ENCODE data around the gene ZBTB20.

Gene ZBTB20

DNA sequence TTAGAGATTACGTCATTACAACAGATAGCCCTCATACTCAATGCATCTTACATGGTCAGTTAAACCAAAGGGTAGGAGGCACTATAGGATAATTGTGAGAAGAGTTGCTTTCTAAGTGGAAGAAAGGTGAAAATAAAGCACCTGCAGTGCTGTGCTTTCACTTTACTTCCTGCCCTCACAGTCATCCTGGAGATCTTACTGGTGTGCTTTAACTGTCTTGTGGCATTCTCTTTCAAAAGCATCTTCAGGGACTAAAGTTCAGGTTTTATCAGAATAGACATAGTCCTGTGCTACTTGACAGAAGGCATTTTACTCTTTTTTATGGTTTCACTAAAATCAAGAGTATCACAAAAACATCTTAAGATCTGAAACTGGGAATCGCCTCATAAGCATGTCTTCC is 286.6 kb downstream of the ZBTB20 start:
- DNase-seq (ENCODE audit: low read depth, low spot score), result no peak
- H3K4me3 ChIP-seq (ENCODE audit: low read length), result no peak overlapping the region

DNA sequence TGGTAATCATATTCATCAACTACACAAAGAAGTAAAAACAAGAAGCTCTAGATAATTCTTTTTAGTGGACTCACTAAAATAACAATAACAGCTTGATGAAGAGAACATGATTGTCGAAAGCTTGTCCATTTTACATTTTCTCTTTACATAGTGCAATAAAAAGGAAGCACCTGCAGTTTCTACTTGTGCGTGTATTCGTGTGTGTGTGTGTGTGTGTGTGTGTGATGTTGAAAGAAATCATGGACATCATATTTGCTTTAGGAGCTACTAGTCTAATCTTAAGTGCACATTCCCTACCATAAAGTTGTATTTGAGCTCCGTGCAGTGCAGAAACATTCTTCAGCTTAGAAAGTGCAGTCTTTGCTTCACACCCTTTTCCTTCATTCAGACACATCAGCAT is 288.8 kb downstream of the ZBTB20 start:
- no peak for DNase-seq (ENCODE audit: low read depth, low spot score)
- no peak overlapping the region for H3K4me3 ChIP-seq (ENCODE audit: low read length)

DNA sequence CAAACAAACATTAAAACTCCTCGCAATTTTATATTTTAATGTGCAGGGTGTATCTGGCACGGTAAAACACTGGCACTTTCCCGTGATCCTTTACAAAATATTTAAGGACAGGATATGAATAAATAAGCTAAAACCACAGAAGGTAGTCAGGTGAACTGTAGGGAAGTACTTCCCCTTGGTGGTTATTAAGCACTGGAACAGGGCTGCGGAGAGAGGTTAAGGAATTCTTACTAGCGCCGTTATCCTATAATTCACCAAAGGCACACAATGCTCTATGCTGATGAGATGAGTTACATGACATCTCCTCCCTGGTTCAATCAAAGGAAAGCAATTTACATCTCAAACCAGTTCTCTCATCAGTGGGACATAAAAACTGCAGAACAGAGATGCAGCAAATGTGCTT is 289.8 kb downstream of the ZBTB20 start:
- DNase-seq (ENCODE audit: low read depth, low spot score), result no peak
- no peak overlapping the region for H3K4me3 ChIP-seq (ENCODE audit: low read length)

DNA sequence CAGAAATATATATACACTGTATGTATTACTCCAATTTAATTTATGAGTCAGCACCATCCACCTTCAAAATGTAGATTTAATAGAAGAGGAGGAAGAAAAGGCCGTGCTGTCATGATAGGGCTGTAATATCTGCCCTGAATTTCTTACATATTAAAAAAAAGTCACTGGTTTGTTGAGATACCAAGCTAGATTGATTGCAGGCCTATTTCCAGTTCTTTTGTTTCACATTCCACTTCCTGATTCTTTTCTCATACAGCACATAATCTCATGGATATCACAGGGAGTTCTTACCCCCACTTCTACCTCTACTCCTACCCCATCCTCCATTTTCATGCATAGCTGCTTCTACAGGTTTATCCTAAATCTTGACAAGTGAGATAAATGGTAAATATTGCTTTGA is 290.3 kb downstream of the ZBTB20 start:
- no peak for DNase-seq (ENCODE audit: low read depth, low spot score)
- no peak overlapping the region for H3K4me3 ChIP-seq (ENCODE audit: low read length)

DNA sequence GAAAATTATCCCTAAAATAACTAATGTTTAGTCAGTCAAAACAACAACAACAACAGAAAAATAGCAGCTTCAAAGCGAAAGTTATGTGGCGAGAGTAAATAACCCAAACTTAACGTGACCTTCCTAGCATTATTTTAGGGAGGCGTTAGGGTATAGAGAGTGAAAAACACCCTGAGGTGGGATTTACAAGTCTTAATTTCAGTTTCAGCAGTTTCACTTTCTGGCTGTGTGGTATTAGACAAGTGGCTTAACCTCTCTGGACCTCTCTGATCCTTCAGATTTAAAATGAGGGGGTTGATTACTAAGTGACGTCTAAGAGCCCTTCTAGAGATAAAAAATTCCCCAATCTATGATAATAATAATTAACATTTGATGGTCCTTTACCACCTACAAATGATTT is 291.2 kb downstream of the ZBTB20 start:
- no peak for DNase-seq (ENCODE audit: low read depth, low spot score)
- no peak overlapping the region for H3K4me3 ChIP-seq (ENCODE audit: low read length)

DNA sequence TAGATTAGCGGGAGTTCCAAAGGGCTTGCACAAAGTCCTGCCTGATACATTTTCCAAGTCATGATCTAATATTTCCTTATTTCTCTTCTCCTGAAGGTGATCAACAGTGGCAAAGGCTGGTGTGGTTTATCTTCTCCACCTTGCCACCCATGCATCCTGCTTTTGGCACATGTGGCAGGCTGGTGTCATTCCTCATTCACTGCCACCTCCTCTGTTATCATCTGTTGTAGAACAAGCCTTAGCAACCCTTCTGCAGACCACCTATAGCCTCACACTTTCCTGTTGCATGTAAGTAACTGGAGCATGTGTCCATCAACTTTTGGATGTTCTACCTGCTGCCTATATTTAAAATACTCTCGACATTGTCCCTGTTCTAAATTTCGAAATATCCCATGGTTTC is 294.1 kb downstream of the ZBTB20 start:
- no peak overlapping the region for H3K4me3 ChIP-seq (ENCODE audit: low read length)
- DNase-seq (ENCODE audit: low read depth, low spot score), result no peak

DNA sequence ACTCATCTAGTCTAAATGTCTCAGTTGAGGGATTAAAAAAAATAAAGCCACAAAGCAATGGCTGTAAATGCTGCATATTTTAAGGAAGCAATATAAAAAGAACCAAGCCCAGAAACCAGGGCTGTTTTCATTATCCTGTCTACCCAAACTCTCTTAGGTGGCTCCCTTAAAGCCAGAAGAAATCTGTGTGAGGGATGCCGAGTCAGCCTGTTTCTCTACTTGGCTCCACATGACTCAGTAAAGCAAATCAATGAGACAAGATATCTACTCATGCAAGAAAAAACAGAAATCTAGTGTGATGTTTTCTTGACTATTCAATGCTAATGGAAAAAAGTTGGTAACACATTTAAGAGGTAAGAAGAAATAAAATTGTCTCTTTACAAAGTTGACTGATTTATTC is 296.2 kb downstream of the ZBTB20 start:
- H3K4me3 ChIP-seq (ENCODE audit: low read length), result no peak overlapping the region
- no peak for DNase-seq (ENCODE audit: low read depth, low spot score)

DNA sequence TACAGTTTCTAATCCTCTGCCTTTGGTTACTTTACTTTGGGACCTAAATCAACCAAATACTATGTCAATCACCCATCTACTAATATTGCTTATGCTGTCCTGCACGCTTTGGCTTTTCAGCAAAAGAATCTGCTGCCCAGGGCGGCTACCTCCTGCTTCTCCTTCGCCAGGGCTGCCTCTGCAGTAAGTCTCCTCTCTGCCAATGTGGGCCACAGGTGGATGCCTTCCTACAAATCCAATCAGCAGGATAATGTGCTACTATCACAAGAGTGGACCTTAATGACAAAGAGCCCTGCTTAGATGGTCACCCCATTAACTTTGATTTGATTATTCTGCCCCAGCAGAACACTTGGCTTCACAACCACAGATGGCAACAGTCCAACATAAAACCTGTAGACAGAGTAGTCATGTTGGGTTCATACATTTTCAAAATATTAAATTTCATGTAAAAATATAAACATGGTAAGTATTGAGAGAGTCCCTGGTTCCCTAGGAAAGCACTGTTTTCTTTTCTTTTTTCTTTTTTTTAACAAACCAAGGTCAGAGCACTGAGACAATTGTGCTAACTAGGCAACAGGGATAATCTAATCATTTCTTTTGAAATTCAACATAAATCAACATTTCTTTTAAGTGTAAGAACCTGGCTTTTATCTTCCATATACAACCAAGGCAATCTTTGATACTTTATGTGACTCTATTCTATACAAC is 298.3 kb downstream of the ZBTB20 start:
- H3K4me3 ChIP-seq (ENCODE audit: low read length), result no peak overlapping the region
- DNase-seq (ENCODE audit: low read depth, low spot score), result no peak

DNA sequence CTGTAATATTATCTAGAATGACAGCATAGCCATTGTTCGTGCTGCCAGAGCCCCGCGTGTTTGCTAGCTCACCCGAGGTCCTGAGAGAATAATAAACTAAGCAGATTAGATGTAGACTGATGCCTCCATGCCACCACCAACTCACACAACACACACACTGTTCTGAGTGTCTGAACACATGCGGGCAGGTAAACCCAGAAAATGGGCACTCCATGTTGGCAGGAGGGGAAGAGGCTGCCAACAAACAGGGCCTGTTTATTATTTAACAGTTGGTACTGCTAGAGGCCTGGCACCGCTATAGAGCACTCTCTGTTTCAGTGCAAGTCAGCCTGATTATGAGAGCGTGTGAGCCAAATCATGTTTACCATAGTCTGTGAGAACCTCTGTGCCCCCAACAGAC is 299.0 kb downstream of the ZBTB20 start:
- no peak overlapping the region for H3K4me3 ChIP-seq (ENCODE audit: low read length)
- no peak for DNase-seq (ENCODE audit: low read depth, low spot score)

DNA sequence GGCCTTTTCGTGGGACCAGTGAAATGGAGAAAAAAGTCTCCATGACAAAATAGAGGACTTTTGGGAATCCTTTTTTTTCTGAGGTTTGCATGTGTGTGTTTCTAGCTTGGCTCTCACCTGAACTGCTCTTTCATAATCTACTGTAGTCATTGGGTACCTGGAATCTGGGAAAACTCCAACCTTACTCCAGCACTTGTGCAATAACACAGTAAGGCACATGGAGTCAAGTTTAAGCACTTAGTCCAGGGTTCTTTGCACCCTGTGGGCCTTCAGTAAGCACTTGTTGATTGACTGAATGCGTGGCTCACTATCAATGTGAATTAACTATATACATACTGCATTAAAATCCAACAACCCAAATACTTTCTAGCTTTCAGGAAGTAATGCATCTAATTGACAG is 299.5 kb downstream of the ZBTB20 start:
- no peak for DNase-seq (ENCODE audit: low read depth, low spot score)
- no peak overlapping the region for H3K4me3 ChIP-seq (ENCODE audit: low read length)

DNA sequence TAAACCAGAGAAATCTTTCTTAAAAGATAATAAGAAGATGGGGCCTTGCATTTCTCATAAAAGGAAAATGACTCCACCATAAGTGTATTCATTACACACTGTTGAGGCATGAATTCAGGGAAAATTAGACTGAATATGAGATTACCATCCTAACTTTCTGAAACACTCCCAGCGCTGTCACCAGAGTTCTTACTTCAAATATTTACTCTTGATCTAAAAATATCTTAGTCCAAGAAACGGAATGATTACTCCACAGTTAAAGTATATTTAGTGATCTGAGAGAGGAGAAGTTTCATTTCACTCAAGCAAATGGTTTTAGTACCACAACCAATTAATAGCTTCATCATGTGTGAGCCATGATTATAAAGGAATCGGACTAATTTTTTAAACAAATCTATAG is 300.3 kb downstream of the ZBTB20 start:
- no peak overlapping the region for H3K4me3 ChIP-seq (ENCODE audit: low read length)
- DNase-seq (ENCODE audit: low read depth, low spot score), result no peak

DNA sequence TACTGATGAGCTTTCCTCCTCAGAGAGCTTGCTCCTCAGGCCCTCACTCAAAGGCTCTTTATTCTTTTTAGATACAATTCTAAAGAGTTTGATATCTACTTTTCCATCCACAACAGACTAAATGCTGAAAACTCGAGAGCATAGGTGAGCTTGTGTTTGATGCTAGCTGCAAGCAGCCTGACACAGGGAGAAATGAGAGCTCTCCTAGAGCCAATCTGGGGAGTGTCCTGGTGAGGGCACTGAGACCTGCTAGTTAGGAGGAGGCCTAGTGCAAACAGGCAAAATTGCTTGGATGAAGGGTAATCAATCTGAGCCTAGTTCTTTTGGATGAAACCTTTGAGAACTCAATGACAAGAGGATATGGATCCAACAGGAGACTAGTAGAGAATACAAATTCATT is 300.8 kb downstream of the ZBTB20 start:
- DNase-seq (ENCODE audit: low read depth, low spot score), result no peak
- H3K4me3 ChIP-seq (ENCODE audit: low read length), result no peak overlapping the region

DNA sequence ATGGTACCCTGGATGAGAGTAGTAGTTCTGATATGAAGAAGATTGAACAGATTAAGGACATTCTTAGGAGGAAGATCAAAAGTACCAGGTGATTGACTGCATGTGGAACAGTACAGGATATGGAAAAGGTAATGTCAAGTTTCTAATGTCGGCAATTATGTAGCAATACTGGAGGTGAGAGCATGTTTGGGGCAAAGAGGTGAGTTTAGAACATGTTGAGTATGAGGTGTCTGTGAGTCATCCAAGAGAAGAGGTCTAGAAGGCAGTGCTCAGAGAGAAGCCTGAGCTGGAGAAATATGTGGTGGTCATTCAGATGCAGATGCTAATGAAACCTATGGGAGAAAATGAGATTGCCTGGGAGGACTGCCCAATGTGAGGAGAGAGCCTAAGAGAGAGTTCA is 305.6 kb downstream of the ZBTB20 start:
- no peak for DNase-seq (ENCODE audit: low read depth, low spot score)
- H3K4me3 ChIP-seq (ENCODE audit: low read length), result no peak overlapping the region

DNA sequence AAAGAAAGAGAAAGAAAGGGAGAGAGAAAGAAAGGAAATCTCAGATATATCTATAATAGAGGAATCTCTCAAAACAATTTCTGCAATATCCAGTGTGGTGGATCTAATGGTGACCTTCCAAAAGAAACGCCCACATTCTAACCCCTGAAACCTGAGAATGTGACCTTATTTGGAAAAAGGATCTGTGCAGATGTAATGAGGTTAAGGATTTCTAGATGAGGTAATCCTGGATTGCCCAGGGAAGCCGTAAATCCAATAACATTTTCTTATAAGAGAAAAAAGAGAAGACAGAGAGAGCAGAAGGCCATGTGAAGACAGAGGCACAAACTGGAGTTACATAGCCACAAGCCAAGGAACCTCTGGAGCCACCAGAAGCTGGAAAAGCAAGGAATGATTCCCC is 307.6 kb downstream of the ZBTB20 start:
- H3K4me3 ChIP-seq (ENCODE audit: low read length), result no peak overlapping the region
- DNase-seq (ENCODE audit: low read depth, low spot score), result no peak

DNA sequence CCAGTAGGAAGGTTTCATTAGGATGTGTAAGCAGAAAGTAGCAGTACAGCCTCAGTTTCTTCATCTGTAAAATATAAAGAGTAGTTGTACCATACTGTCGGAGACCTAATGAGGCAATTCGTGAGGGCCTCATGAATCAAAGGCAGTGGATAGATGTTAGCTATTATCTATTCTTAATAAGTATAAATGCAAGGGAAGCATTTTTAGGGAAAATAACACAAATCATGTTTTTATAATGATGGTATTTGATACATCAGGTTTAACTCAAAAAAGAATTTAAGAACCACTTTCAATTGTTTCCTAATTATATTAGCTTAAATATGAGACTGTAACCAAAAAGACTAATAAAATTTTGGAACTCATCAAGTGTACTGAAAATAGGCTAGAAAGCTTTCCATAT is 309.1 kb downstream of the ZBTB20 start:
- no peak for DNase-seq (ENCODE audit: low read depth, low spot score)
- no peak overlapping the region for H3K4me3 ChIP-seq (ENCODE audit: low read length)

DNA sequence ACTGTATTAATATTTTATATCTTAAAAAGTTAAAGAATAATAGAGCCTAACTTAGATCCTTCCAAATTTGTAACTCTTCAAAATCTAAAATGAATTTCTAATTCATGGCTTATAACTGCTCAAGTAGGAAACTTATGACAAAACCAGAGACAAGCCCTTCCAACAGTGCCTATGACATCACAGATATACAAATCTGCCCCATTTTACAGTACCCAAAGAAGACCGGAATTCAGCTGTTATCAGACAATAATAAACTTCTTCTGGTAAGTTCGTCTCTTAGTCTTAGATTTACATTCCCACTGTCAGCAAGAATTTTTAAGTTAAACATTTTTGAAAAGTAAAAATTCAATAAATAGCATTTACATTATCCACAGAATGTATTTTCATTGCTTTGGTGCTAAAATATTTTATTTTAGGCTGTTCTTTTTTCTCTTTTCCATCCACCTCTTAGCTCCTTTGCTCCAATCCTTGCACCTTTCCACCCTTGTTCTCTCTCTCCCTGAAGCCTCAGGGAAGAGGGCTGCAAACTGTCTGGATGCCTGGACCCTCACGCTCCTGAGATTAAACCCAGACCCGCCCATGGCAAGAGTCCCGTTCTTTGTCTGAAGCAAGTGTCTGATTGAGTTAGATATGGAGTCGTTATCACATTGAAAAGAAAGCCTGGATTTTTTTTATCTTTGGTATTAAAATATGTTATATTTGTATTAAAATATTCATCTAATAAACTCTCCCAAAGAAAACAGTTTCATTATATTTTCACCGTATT is 312.7 kb downstream of the ZBTB20 start:
- H3K4me3 ChIP-seq (ENCODE audit: low read length), result no peak overlapping the region
- no peak for DNase-seq (ENCODE audit: low read depth, low spot score)

DNA sequence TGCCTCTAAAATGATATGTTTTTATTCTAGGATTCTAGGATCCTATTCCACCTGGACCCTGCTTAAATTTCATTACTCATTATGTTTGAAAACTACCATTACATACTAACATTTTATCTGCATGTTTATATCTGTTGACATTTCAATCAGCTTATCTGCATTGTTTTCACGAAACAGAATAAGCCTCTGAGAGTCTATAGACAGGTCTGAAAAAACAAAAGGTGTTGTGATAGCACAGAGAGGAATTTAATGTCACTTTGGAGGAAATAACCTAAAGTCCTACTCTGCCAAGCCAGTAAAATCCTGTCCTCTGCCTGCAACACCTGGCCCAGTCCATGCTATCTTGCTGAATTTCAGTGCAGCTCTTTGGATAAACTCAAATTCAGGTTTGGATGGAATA is 315.2 kb downstream of the ZBTB20 start:
- DNase-seq (ENCODE audit: low read depth, low spot score), result no peak
- H3K4me3 ChIP-seq (ENCODE audit: low read length), result no peak overlapping the region

DNA sequence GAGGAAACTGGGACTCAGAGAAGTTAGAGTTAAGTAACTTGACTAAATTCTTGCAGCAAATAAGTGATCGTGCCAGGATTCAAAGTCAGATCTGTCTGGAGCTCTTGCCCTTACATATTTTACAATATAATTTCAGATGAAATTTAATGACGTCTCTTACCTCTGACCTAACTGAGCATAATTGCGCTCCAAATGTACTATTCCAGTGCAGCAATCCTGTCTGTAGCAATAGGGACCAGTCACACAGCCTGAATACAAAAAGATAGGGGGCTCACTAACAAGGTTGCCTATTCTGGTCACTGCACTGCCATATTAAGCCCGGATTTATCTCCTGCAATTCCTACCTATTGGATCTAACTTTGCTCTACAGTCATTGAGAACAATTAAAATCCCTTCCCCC is 316.4 kb downstream of the ZBTB20 start:
- no peak overlapping the region for H3K4me3 ChIP-seq (ENCODE audit: low read length)
- no peak for DNase-seq (ENCODE audit: low read depth, low spot score)

DNA sequence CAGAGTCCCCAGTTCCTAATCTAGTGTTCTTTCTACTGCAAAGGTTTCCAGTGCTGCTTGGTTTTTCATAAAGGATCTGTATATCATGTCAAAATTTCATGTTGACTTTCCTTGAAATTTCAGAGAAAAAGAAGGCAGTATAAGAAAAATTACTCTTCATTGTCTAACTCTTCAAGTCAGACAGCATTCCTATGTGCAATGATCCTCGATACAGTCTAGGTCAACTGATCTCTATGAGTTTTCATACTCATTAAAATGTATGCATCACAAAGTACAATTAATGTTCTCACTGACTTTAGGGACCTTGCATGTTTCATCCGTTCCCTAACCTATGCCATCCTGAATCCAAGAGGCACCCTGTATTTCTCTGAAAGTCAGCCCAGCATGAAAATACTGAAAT is 317.3 kb downstream of the ZBTB20 start:
- DNase-seq (ENCODE audit: low read depth, low spot score), result no peak
- H3K4me3 ChIP-seq (ENCODE audit: low read length), result no peak overlapping the region

DNA sequence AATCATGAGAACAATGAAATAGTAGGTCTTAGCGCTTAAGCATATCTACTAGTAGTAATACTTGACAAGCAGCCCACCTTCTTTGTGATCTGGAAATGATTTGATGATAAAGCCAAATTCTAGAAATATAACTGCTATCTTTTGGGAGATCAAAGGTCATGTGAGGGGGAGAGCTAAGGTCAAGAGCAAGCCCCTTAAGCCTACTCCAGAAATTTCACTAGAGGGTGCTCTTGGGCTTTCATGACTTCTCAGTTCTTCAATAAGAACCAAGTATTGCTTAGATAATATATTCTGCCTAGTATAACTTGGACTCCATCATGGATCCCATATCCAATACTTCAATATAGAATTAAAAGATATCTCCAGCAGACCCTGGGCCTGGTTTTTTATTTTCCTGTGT is 319.6 kb downstream of the ZBTB20 start:
- DNase-seq (ENCODE audit: low read depth, low spot score), result peak; percentile 30
- no peak overlapping the region for H3K4me3 ChIP-seq (ENCODE audit: low read length)

DNA sequence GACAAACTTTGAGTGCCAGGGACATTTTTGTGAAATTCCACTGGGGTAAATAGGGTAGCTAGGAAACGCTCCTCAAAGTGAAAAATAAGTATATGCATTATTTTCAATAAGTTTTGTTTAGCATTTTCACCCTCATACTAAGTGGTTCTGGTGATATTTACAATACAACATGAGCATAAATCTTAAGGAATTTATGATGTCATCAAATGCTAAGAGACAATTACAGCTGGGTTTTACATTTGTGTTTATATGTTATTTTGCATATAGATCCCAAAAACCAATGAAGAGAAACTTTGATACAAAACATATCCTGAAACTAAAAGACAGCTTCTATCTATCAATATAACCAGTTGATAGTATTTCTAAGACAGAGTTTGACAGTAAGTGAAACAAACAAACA is 323.1 kb downstream of the ZBTB20 start:
- DNase-seq (ENCODE audit: low read depth, low spot score), result no peak
- H3K4me3 ChIP-seq (ENCODE audit: low read length), result no peak overlapping the region
